GM23338 (cell line): ENCODE measurements around the gene JARID2. TPM values are rescaled to one million over a fixed set of nuclear protein-coding genes. Genes with fewer than 3 reads are reported as not detected.

ENCODE experiments used
- ATAC-seq: fragments of 200-7000 bp; cut with Tn5 transposase; 3 replicates; pipeline ENCODE4 v1.9.1; 2020
- DNase-seq: peaks from one replicate; pipeline ENCODE4 v3.0.0-alpha.2; 2015; ENCODE audit warnings: low spot score
- H2AFZ ChIP-seq: fragments of 200-600 bp; sonication (generic); 2 replicates; pipeline ENCODE4 v1.8.0; 2016; ENCODE audit warnings: antibody characterized with exemption, mild to moderate bottlenecking, moderate library complexity
- H3F3A ChIP-seq: fragments of 200-600 bp; sonication (generic); replicated peaks from 2 replicates; pipeline ENCODE4 v1.8.0; 2017; ENCODE audit warnings: antibody characterized with exemption, mixed run types, low read depth
- H3K27ac ChIP-seq: fragments of 200-600 bp; sonication (generic); 2 replicates; pipeline ENCODE4 v1.6.1; 2016; ENCODE audit warnings: low read depth
- H3K27me3 ChIP-seq: fragments of 200-600 bp; sonication (generic); 2 replicates; pipeline ENCODE4 v1.8.0; 2016; ENCODE audit warnings: mild to moderate bottlenecking, mixed run types, moderate library complexity; ENCODE audit not compliant: insufficient read depth
- H3K36me3 ChIP-seq: fragments of 200-600 bp; sonication (generic); 2 replicates; pipeline ENCODE4 v1.8.0; 2016; ENCODE audit warnings: mild to moderate bottlenecking; ENCODE audit not compliant: insufficient read depth
- H3K4me1 ChIP-seq: fragments of 200-600 bp; sonication (generic); 2 replicates; pipeline ENCODE4 v1.8.0; 2016; ENCODE audit warnings: mild to moderate bottlenecking, moderate library complexity; ENCODE audit not compliant: insufficient read depth
- H3K4me2 ChIP-seq: fragments of 200-600 bp; sonication (generic); 2 replicates; pipeline ENCODE4 v1.7.1; 2017; ENCODE audit warnings: mixed run types
- H3K4me3 ChIP-seq: fragments of 200-600 bp; sonication (generic); 2 replicates; pipeline ENCODE4 v1.6.1; 2016; ENCODE audit warnings: mixed run types
- H3K79me2 ChIP-seq: fragments of 200-600 bp; sonication (generic); replicated peaks from 2 replicates; pipeline ENCODE4 v1.8.0; 2017; ENCODE audit warnings: mild to moderate bottlenecking; ENCODE audit not compliant: insufficient read depth
- H3K9me2 ChIP-seq: fragments of 200-600 bp; sonication (generic); 2 replicates; pipeline ENCODE4 v1.8.0; 2017; ENCODE audit not compliant: insufficient read depth
- H4K20me1 ChIP-seq: fragments of 200-600 bp; sonication (generic); replicated peaks from 2 replicates; pipeline ENCODE4 v1.8.0; 2017; ENCODE audit warnings: mild to moderate bottlenecking; ENCODE audit not compliant: insufficient read depth
- H3K27ac Mint-ChIP-seq: 2 replicates; pipeline ENCODE4 v1.8.0; 2020; ENCODE audit warnings: inconsistent platforms, mild to moderate bottlenecking, moderate library complexity, mixed read lengths
- H3K27me3 Mint-ChIP-seq: 3 replicates; pipeline ENCODE4 v1.8.0; 2022; ENCODE audit warnings: low read depth, mild to moderate bottlenecking, moderate library complexity, mixed read lengths, inconsistent platforms; ENCODE audit not compliant: insufficient read depth, poor library complexity
- H3K36me3 Mint-ChIP-seq: 3 replicates; pipeline ENCODE4 v1.8.0; 2021; ENCODE audit warnings: low read depth, mild to moderate bottlenecking, inconsistent platforms, moderate library complexity, mixed read lengths
- H3K4me1 Mint-ChIP-seq: 3 replicates; pipeline ENCODE4 v1.8.0; 2020; ENCODE audit warnings: mild to moderate bottlenecking, inconsistent platforms, mixed read lengths
- H3K4me3 Mint-ChIP-seq: 3 replicates; pipeline ENCODE4 v1.8.0; 2021; ENCODE audit warnings: moderate library complexity, mild to moderate bottlenecking, inconsistent platforms, mixed read lengths
- H3K9me3 Mint-ChIP-seq: 3 replicates; pipeline ENCODE4 v1.8.0; 2020; ENCODE audit warnings: moderate library complexity, mild to moderate bottlenecking, inconsistent platforms, mixed read lengths
- CTCF ChIP-seq, 2 experiments: fragments of 200-600 bp in 1 of 2; sonication (generic) in 1 of 2; conservative IDR thresholded peaks; 2 replicates each; pipeline versions ENCODE4 v1.5.1 to v1.6.1; 2016 to 2017; ENCODE audit warnings: antibody characterized with exemption in 2 of 2, low read depth in 2 of 2, mild to moderate bottlenecking in 2 of 2, moderate library complexity in 1 of 2
- EZH2 ChIP-seq: fragments of 200-600 bp; sonication (generic); IDR thresholded peaks from one replicate; pipeline ENCODE4 v1.8.0; 2017; ENCODE audit warnings: antibody characterized with exemption, mild to moderate bottlenecking, low read depth; ENCODE audit not compliant: unreplicated experiment
- EZH2phosphoT487 ChIP-seq: fragments of 200-600 bp; sonication (generic); IDR thresholded peaks from one replicate; pipeline ENCODE4 v1.8.1; 2018; ENCODE audit warnings: antibody characterized with exemption; ENCODE audit not compliant: unreplicated experiment
- POLR2AphosphoS5 ChIP-seq: IDR thresholded peaks from 2 replicates; pipeline ENCODE4 v1.6.1; 2016; ENCODE audit warnings: antibody characterized with exemption, low read depth
- ZNF114 ChIP-seq: fragments of 250-450 bp; sonication (Bioruptor Pico); IDR thresholded peaks from 2 replicates; pipeline ENCODE4 v1.5.0; 2020; ENCODE audit warnings: mild to moderate bottlenecking, moderate library complexity
- ZNF331 ChIP-seq: fragments of 250-450 bp; sonication (Bioruptor Pico); IDR thresholded peaks from 2 replicates; pipeline ENCODE4 v1.5.0; 2020; ENCODE audit warnings: low read depth, mild to moderate bottlenecking, moderate library complexity
- ZNF462 ChIP-seq: fragments of 250-450 bp; sonication (Bioruptor Pico); IDR thresholded peaks from 2 replicates; pipeline ENCODE4 v1.5.0; 2020; ENCODE audit warnings: mild to moderate bottlenecking, moderate library complexity
- polyA plus RNA-seq: library from polyadenylated mRNA; unstranded; fragments of >200 nt; fragmentation: Nextera tagmentation; extraction: Ambion mirVana; gene quantifications from 2 replicates; pipeline ENCODE4 v1.2.1, GENCODE V29; 2016
- total RNA-seq: library from RNA; depleted of rRNA; stranded (reverse); fragments of >200 nt; shearing (Covaris generic); gene quantifications from 2 replicates; pipeline ENCODE4 v1.2.3, GENCODE V29; 2014

The JARID2 gene
- total and polyA plus RNA-seq, 2 experiments from 2014 or later, result 92.8 to 196 TPM

GRCh38 chr6:15366879-15367278 is 121.0 kb downstream of the JARID2 start (continued):
- no peak for TF ChIP-seq ZNF462 (CRISPR knock-in tag)
- no peak for TF ChIP-seq POLR2AphosphoS5

- H3K9me3 Mint-ChIP-seq, result no peaks in the 10 kb centered on the region
- Histone ChIP-seq H3K27ac (no peak overlapping the region), H3F3A (peaks cover 20% of the 10 kb centered on the region), H3K4me2 (peak overlapping the region; percentile 8), H2AFZ (no peak overlapping the region), H3K36me3 (no peaks in the 10 kb centered on the region; the same call in 1 of the 2 replicates), H3K27me3 (no peaks in the 10 kb centered on the region), H3K4me1 (peaks cover 96% of the 10 kb centered on the region), H3K79me2 (peaks cover 100% of the 10 kb centered on the region), H3K4me3 (no peak overlapping the region), H3K9me2 (no peaks in the 10 kb centered on the region), H4K20me1 (peaks cover 98% of the 10 kb centered on the region)
- DNase-seq (no peak), ATAC-seq (no peak)
- 0 out of 3 replicates have a peak overlapping the region, but pooled peaks have one; percentile 17 for H3K4me3 Mint-ChIP-seq
- 0 out of 2 replicates have a peak overlapping the region, but pooled peaks have one; percentile 34 for H3K27ac Mint-ChIP-seq
- peaks cover 29% of the 10 kb centered on the region for H3K4me1 Mint-ChIP-seq
- H3K27me3 Mint-ChIP-seq, result peaks cover 19% of the 10 kb centered on the region
- peaks cover 3% of the 10 kb centered on the region; the same call in 1 of the 3 replicates for H3K36me3 Mint-ChIP-seq
- TF ChIP-seq ZNF114 (no peak), POLR2AphosphoS5 (no peak), EZH2phosphoT487 (no peak), CTCF (conservative IDR thresholded peaks at IDR 0.05; ENCODE audit: low read depth in 2 of 2) (no peak), ZNF331 (CRISPR knock-in tag) (no peak), ZNF462 (CRISPR knock-in tag) (no peak), EZH2 (no peak)
Measured at GRCh38 chr6:15368186-15368585, 122.3 kb downstream of the JARID2 start.
